GM23338 (cell line): Measurements from ENCODE around the gene HOXC12. TPM values are rescaled to one million over a fixed set of nuclear protein-coding genes. Genes with fewer than 3 reads are reported as not detected.

Experiments used
- ATAC-seq: fragments of 200-7000 bp; cut with Tn5 transposase; 3 replicates; pipeline ENCODE4 v1.9.1; 2020
- DNase-seq: peaks from one replicate; pipeline ENCODE4 v3.0.0-alpha.2; 2015; ENCODE audit warnings: low spot score
- H2AFZ ChIP-seq: fragments of 200-600 bp; sonication (generic); 2 replicates; pipeline ENCODE4 v1.8.0; 2016; ENCODE audit warnings: antibody characterized with exemption, mild to moderate bottlenecking, moderate library complexity
- H3F3A ChIP-seq: fragments of 200-600 bp; sonication (generic); replicated peaks from 2 replicates; pipeline ENCODE4 v1.8.0; 2017; ENCODE audit warnings: antibody characterized with exemption, mixed run types, low read depth
- H3K27ac ChIP-seq: fragments of 200-600 bp; sonication (generic); 2 replicates; pipeline ENCODE4 v1.6.1; 2016; ENCODE audit warnings: low read depth
- H3K27me3 ChIP-seq: fragments of 200-600 bp; sonication (generic); 2 replicates; pipeline ENCODE4 v1.8.0; 2016; ENCODE audit warnings: mild to moderate bottlenecking, mixed run types, moderate library complexity; ENCODE audit not compliant: insufficient read depth
- H3K36me3 ChIP-seq: fragments of 200-600 bp; sonication (generic); 2 replicates; pipeline ENCODE4 v1.8.0; 2016; ENCODE audit warnings: mild to moderate bottlenecking; ENCODE audit not compliant: insufficient read depth
- H3K4me1 ChIP-seq: fragments of 200-600 bp; sonication (generic); 2 replicates; pipeline ENCODE4 v1.8.0; 2016; ENCODE audit warnings: mild to moderate bottlenecking, moderate library complexity; ENCODE audit not compliant: insufficient read depth
- H3K4me2 ChIP-seq: fragments of 200-600 bp; sonication (generic); 2 replicates; pipeline ENCODE4 v1.7.1; 2017; ENCODE audit warnings: mixed run types
- H3K4me3 ChIP-seq: fragments of 200-600 bp; sonication (generic); 2 replicates; pipeline ENCODE4 v1.6.1; 2016; ENCODE audit warnings: mixed run types
- H3K79me2 ChIP-seq: fragments of 200-600 bp; sonication (generic); replicated peaks from 2 replicates; pipeline ENCODE4 v1.8.0; 2017; ENCODE audit warnings: mild to moderate bottlenecking; ENCODE audit not compliant: insufficient read depth
- H3K9me2 ChIP-seq: fragments of 200-600 bp; sonication (generic); 2 replicates; pipeline ENCODE4 v1.8.0; 2017; ENCODE audit not compliant: insufficient read depth
- H4K20me1 ChIP-seq: fragments of 200-600 bp; sonication (generic); replicated peaks from 2 replicates; pipeline ENCODE4 v1.8.0; 2017; ENCODE audit warnings: mild to moderate bottlenecking; ENCODE audit not compliant: insufficient read depth
- H3K27ac Mint-ChIP-seq: 2 replicates; pipeline ENCODE4 v1.8.0; 2020; ENCODE audit warnings: inconsistent platforms, mild to moderate bottlenecking, moderate library complexity, mixed read lengths
- H3K27me3 Mint-ChIP-seq: 3 replicates; pipeline ENCODE4 v1.8.0; 2022; ENCODE audit warnings: low read depth, mild to moderate bottlenecking, moderate library complexity, mixed read lengths, inconsistent platforms; ENCODE audit not compliant: insufficient read depth, poor library complexity
- H3K36me3 Mint-ChIP-seq: 3 replicates; pipeline ENCODE4 v1.8.0; 2021; ENCODE audit warnings: low read depth, mild to moderate bottlenecking, inconsistent platforms, moderate library complexity, mixed read lengths
- H3K4me1 Mint-ChIP-seq: 3 replicates; pipeline ENCODE4 v1.8.0; 2020; ENCODE audit warnings: mild to moderate bottlenecking, inconsistent platforms, mixed read lengths
- H3K4me3 Mint-ChIP-seq: 3 replicates; pipeline ENCODE4 v1.8.0; 2021; ENCODE audit warnings: moderate library complexity, mild to moderate bottlenecking, inconsistent platforms, mixed read lengths
- H3K9me3 Mint-ChIP-seq: 3 replicates; pipeline ENCODE4 v1.8.0; 2020; ENCODE audit warnings: moderate library complexity, mild to moderate bottlenecking, inconsistent platforms, mixed read lengths
- CTCF ChIP-seq, 2 experiments: fragments of 200-600 bp in 1 of 2; sonication (generic) in 1 of 2; conservative IDR thresholded peaks; 2 replicates each; pipeline versions ENCODE4 v1.5.1 to v1.6.1; 2016 to 2017; ENCODE audit warnings: antibody characterized with exemption in 2 of 2, low read depth in 2 of 2, mild to moderate bottlenecking in 2 of 2, moderate library complexity in 1 of 2
- EZH2 ChIP-seq: fragments of 200-600 bp; sonication (generic); IDR thresholded peaks from one replicate; pipeline ENCODE4 v1.8.0; 2017; ENCODE audit warnings: antibody characterized with exemption, mild to moderate bottlenecking, low read depth; ENCODE audit not compliant: unreplicated experiment
- ZNF462 ChIP-seq: fragments of 250-450 bp; sonication (Bioruptor Pico); IDR thresholded peaks from 2 replicates; pipeline ENCODE4 v1.5.0; 2020; ENCODE audit warnings: mild to moderate bottlenecking, moderate library complexity
- polyA plus RNA-seq: library from polyadenylated mRNA; unstranded; fragments of >200 nt; fragmentation: Nextera tagmentation; extraction: Ambion mirVana; gene quantifications from 2 replicates; pipeline ENCODE4 v1.2.1, GENCODE V29; 2016
- total RNA-seq: library from RNA; depleted of rRNA; stranded (reverse); fragments of >200 nt; shearing (Covaris generic); gene quantifications from 2 replicates; pipeline ENCODE4 v1.2.3, GENCODE V29; 2014

Gene HOXC12
- total and polyA plus RNA-seq, 2 experiments from 2014 or later, result not detected

GRCh38 chr12:53985692-53985993 is 30.9 kb downstream of the HOXC12 start:
- Histone ChIP-seq H2AFZ (0 out of 2 replicates have a peak overlapping the region, but pooled peaks have one; percentile 18), H3K27ac (no peak overlapping the region), H3K4me3 (peak overlapping the region; percentile 44; the same call in 1 of the 2 replicates), H3K79me2 (no peaks in the 10 kb centered on the region), H3F3A (peaks cover 52% of the 10 kb centered on the region), H3K9me2 (no peaks in the 10 kb centered on the region), H3K36me3 (no peaks in the 10 kb centered on the region), H3K4me2 (peak overlapping the region; percentile 74), H4K20me1 (peaks cover 44% of the 10 kb centered on the region), H3K27me3 (peaks cover 98% of the 10 kb centered on the region), H3K4me1 (peaks cover 56% of the 10 kb centered on the region)
- peak overlapping the region; percentile 43 for H3K4me3 Mint-ChIP-seq
- H3K36me3 Mint-ChIP-seq, result no peaks in the 10 kb centered on the region; the same call in 2 of the 3 replicates
- no peak overlapping the region for H3K27ac Mint-ChIP-seq
- peaks cover 32% of the 10 kb centered on the region for H3K4me1 Mint-ChIP-seq
- no peak for TF ChIP-seq CTCF (conservative IDR thresholded peaks at IDR 0.05; ENCODE audit: low read depth in 2 of 2)
- no peak for TF ChIP-seq ZNF462 (CRISPR knock-in tag)
- TF ChIP-seq EZH2, result peak; percentile 77
- DNase-seq (no peak), ATAC-seq (no peak)
- H3K27me3 Mint-ChIP-seq, result peaks cover 100% of the 10 kb centered on the region
- peaks cover 5% of the 10 kb centered on the region; the same call in 1 of the 3 replicates for H3K9me3 Mint-ChIP-seq
